Urothelium cell line (cell line): ENCODE data around the gene CALU.

Experiments
- DNase-seq: peaks from one replicate; pipeline ENCODE4 v3.0.0; 2011; ENCODE audit warnings: low spot score, mixed read lengths
- FAIRE-seq: peaks from 2 replicates; lab custom pipeline; 2011; peaks lifted over from hg19 to GRCh38; lab: Jason Lieb, UNC

CALU gene

GRCh38 chr7:128721376-128721775, 17.8 kb upstream of the CALU start:
- DNase-seq (no peak), FAIRE-seq (no peak)

- DNase-seq (no peak), FAIRE-seq (no peak)
Measured at GRCh38 chr7:128724743-128725142, 14.4 kb upstream of the CALU start.

- DNase-seq (no peak), FAIRE-seq (no peak)
Measured at GRCh38 chr7:128725531-128725930, 13.6 kb upstream of the CALU start.

GRCh38 chr7:128726059-128726736, 13.0 kb upstream of the CALU start:
- FAIRE-seq = no peak
- DNase-seq = no peak

- FAIRE-seq = no peak
- DNase-seq = no peak
Measured at GRCh38 chr7:128726737-128727072, 12.5 kb upstream of the CALU start.

GRCh38 chr7:128727239-128727638, 11.9 kb upstream of the CALU start:
- DNase-seq = no peak
- no peak for FAIRE-seq

GRCh38 chr7:128728598-128728997, 10.6 kb upstream of the CALU start:
- DNase-seq (no peak), FAIRE-seq (no peak)

GRCh38 chr7:128729494-128729893, 9.7 kb upstream of the CALU start:
- FAIRE-seq = no peak
- DNase-seq = no peak

GRCh38 chr7:128731184-128731583, 8.0 kb upstream of the CALU start:
- FAIRE-seq = no peak
- no peak for DNase-seq

GRCh38 chr7:128732521-128733277, 6.5 kb upstream of the CALU start:
- FAIRE-seq (no peak), DNase-seq (no peak)

GRCh38 chr7:128733278-128733645, 5.9 kb upstream of the CALU start:
- DNase-seq (no peak), FAIRE-seq (no peak)

GRCh38 chr7:128734890-128735289, 4.3 kb upstream of the CALU start:
- DNase-seq = no peak
- FAIRE-seq = no peak

- DNase-seq (no peak), FAIRE-seq (no peak)
Measured at GRCh38 chr7:128735436-128735835, 3.7 kb upstream of the CALU start.

GRCh38 chr7:128737441-128737840, 1.7 kb upstream of the CALU start:
- DNase-seq = no peak
- FAIRE-seq = no peak

GRCh38 chr7:128737867-128738385, 1.2 kb upstream of the CALU start:
- peak; percentile 7 for DNase-seq

GRCh38 chr7:128738570-128739047, 550 bp upstream of the CALU start:
- DNase-seq = no peak
- no peak for FAIRE-seq

More at GRCh38 chr7:128737867-128738385, 1.2 kb upstream of the CALU start:
- no peak for FAIRE-seq

GRCh38 chr7:128739990-128740682, 977 bp downstream of the CALU start:
- no peak for DNase-seq
- no peak for FAIRE-seq

- FAIRE-seq = no peak
- DNase-seq = no peak
Measured at GRCh38 chr7:128740996-128741395, 1.8 kb downstream of the CALU start.

- DNase-seq (no peak), FAIRE-seq (no peak)
Measured at GRCh38 chr7:128741491-128741890, 2.3 kb downstream of the CALU start.

- DNase-seq (no peak), FAIRE-seq (no peak)
Measured at GRCh38 chr7:128742206-128742605, 3.0 kb downstream of the CALU start.

- DNase-seq (no peak), FAIRE-seq (no peak)
Measured at GRCh38 chr7:128743112-128743772, 4.1 kb downstream of the CALU start.
